Measurements from ENCODE around the gene TTLL8.

GRCh38 chr22:50051930-50052329 lies 6.2 kb downstream of the TTLL8 start:
- no peak for TF ChIP-seq CTCF (IDR thresholded peaks at IDR 0.05)
- TF ChIP-seq POLR2AphosphoS5 (IDR thresholded peaks at IDR 0.05): no peak
- TF ChIP-seq POLR2A (IDR thresholded peaks at IDR 0.05): no peak
